EL (cell line): Measurements from ENCODE around the gene ANXA6.

ENCODE experiments used
- DNase-seq: peaks from one replicate; pipeline ENCODE4 v3.0.0-alpha.2; 2016

Gene ANXA6

GRCh38 chr5:151078490-151079262, 78.9 kb downstream of the ANXA6 start:
- DNase-seq, result no peak

DNA sequence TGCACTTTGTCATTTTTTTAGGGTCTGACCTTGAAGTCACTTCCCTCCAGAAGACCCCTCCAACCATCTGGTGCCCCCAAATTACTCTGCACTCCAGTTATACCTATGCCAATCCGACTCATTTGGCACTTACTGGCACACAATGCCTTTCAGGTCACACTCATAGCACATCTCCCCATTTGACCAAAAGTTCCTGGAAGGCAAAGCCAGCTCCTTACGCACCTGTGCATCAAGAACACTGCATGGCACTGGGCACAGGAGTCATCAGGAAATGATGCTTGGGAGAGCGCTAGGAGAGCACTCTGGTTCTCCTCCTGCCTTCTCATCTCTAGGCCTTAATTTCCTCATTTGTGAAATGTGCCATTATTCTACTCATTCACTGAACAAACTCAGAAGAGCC, 79.6 kb downstream of the ANXA6 start:
- DNase-seq, result no peak

DNA sequence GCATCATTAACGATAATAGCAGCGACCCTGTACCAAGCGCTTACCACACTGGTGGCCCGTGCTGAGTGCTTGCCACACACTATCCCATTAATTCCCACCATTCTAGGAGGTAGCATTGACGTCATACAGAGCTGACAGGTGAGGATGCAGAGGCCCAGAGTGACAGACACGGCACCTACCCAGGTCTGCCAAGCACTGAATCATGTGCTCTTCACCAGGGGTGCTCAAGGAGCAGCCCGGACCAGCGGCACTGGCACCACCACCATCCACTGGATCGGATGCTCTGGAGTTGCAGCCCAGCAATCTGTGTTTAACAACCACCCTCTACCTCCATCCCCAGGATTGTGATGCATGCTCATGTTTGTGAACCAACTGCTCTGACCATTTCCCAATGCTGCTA, 80.2 kb downstream of the ANXA6 start:
- no peak for DNase-seq

GRCh38 chr5:151076616-151077015, 81.0 kb downstream of the ANXA6 start:
- DNase-seq, result no peak

DNA sequence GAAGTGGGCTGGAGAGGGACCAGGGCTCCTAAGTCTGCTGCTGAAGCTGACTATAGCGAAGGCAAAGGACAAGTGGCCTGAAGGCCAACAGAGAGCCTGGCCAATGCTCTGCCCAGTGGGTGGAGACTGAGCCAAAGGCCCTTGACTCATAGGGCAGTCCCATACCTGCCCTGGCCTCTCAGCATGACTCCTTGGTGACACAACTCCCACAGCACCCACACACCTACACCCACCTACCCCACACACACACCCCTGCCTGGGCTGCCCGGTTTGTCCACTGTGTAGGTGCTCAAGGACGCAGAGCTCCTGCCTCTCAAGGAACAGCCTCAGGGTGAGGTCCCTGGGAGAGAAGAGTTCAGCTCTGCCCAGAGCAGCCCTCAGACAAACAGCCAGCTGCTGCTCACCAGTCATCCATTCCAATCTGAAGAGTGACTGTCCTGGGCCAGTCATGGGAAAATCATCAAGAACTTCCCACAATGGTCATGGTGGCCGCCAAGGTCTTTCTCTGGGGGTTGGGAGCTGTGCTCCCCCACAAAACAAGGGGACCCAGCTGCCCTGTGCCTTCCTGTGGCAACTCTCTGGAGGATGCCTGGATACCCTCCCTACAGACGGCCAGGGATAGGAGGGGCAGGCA, 81.8 kb downstream of the ANXA6 start:
- DNase-seq, result peak; percentile 80

- DNase-seq, result no peak
Observed at GRCh38 chr5:151074557-151074956, 83.0 kb downstream of the ANXA6 start.

DNA sequence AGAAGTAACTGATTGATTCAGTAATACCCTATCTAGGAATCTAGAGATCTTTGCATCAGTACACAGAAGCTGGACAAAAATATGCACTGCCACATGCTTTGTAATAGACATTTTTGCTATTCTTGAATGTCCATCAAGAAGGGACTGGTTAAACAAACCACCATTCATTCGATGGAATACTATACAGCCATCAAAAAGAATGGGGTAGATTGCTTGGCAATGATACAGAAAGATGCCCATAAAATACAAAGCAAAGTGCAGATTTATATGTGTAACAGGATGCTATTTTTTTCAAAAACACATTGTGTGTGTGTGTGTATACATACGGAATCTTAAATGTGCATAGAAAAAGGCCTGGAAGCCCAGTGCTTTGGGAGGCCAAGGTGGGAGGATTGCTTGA, 84.3 kb downstream of the ANXA6 start:
- DNase-seq, result no peak

DNA sequence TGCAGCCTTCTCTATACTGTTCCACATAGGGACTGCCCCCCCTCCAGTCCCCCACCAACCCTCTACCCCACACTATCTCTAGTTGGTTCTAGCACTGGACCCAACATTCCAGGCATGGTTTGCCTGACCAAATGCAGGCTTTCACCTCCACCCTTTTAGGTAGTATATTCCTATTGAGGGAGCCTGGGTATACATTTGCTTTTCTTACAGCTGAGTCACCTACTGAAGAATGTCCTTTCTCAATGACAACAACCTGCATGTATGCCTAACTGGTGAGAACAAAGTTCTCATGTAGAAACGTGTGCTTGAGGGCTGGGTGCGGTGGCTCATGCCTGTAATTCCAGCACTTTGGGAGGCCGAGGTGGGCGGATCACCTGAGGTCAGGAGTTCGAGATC, 85.0 kb downstream of the ANXA6 start:
- DNase-seq, result peak; percentile 90

GRCh38 chr5:151071848-151072629, 85.5 kb downstream of the ANXA6 start:
- DNase-seq, result no peak

- DNase-seq, result no peak
Observed at GRCh38 chr5:151071021-151071420, 86.6 kb downstream of the ANXA6 start.

- peak; percentile 67 for DNase-seq
Observed at GRCh38 chr5:151070449-151070848, 87.1 kb downstream of the ANXA6 start.

DNA sequence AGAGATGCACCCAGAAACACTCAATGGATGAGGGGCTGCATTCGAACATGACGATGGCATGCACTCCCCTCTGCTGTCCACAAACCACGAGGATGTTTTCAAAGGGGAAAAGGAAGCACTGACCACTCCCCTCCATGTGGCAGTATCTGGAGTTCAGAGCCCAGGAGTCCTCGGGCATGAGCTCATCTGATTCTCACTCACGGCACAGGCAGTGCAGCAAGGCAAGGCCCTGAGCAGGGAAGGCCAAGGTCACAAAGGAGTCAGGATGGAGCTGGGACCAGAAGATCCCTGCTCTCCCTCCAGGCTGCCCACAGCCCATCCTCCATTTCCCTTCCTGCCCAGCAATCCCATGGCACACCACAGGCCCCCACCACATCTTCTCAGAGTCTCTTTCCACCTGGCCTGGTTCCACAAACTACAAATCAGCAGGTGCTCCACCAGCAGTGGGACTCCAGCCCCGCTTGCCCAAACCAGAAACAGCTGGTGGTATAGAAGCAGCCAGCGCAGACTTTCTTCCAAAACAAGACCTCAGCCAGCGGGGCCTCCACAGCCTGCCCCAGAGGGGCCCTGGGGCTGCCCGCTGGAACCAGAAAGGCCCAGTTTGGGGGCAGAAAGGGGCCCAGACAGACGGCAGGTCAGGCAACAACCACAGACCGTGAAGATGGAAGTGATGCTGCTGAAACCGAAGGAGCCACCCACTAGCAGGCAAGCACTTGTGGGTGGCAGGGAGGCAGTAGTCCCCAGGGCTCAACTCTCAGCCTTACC, 89.0 kb downstream of the ANXA6 start:
- peak; percentile 45 for DNase-seq

DNA sequence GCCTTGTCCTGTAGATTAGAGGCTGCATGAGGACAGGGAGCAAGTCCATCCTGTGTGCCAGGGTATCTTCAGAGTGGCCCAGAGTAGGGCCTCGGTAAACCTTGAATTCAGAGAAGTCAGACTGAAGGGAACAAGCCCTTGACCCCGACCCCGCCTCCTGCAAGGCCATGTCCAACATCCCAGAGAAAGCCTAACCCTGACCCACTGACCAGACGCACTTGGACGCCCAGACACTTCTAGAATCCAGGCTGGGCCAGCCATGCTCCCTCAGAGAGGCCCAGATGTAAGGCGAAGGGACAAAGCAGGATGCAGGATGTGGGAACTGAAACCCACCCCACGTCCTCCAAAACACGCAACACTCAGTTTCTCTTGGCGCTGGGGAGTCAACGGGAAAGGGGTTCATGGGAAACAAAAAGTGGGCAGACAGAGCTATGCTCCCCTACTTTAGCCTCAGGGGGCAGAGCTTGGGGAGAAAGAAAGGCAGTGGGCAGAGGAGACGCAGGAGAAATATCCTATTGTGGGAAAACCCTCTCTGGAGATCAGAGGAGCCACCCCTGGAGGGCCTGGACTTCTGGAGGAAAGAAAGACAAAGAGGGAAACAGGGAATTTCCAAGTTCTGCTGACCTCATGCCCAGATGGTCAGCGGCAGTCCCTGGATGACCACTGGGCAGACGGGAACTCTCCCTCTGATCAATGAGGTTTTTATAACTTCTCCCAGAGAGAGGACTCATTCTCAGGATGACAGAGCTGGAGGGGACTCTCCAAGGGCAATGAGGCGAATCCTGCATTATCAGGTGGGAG, 89.7 kb downstream of the ANXA6 start:
- peak; percentile 38 for DNase-seq

- DNase-seq, result no peak
Observed at GRCh38 chr5:151066920-151067319, 90.7 kb downstream of the ANXA6 start.

DNA sequence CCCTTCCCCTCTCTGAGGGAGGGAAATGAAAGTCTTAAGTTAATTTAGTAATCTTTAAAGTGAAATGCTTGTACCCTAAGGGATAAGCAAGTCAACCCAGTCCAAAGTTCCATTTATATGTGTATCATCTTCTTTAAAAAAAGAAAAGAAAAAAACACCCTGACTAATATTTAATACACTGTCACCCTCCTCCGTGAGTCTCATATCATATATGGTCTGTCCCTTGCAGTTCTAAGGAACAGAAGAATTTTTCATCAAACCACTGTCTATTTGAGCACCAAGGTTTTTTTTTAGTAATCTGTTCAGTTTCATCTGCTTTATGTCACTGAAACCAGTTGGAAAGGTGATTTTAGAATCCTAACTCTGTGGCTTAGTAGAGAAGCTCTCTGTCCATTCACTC, 92.0 kb downstream of the ANXA6 start:
- DNase-seq, result no peak

GRCh38 chr5:151064916-151065499, 92.6 kb downstream of the ANXA6 start:
- DNase-seq, result no peak

GRCh38 chr5:151063142-151063989, 94.2 kb downstream of the ANXA6 start:
- DNase-seq, result peak; percentile 88

GRCh38 chr5:151062405-151063141, 95.0 kb downstream of the ANXA6 start:
- DNase-seq, result no peak

GRCh38 chr5:151060742-151061141, 96.8 kb downstream of the ANXA6 start:
- DNase-seq, result no peak

GRCh38 chr5:151058891-151059489, 98.6 kb downstream of the ANXA6 start:
- no peak for DNase-seq
